Measurements from ENCODE around the gene NME3.

The NME3 gene

DNA sequence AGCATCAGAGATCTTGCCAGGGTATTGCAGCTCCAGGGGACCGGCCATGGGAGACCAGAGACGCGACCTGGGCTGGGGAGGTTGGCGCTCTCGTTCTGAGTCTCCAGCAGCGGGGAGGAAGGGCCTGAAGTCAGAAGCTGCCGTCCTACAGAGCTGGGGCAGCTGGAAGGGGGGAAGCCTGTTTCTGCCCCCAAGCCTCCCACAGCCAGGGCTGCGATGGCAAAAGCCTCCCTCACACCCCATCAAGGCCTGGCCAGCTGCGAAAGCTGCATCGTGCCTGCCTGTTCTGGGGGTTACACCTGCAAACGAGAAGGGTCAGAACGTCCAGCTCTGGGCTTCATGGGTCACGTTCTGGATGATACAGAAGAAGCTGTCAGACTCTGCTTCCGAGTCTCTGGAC, 39.3 kb downstream of the NME3 start:
- no peak overlapping the region for H3K9ac ChIP-seq (ENCODE audit: insufficient read length, low read depth)
- peaks cover 77% of the 10 kb centered on the region for H3K36me3 ChIP-seq (ENCODE audit: insufficient read depth, insufficient read length, low read length)
- no peak for TF ChIP-seq ZNF274 (IDR thresholded peaks at IDR 0.05; ENCODE audit: low read depth, low read length)
- no peak for TF ChIP-seq YY1 (IDR thresholded peaks at IDR 0.05; ENCODE audit: insufficient read depth, insufficient read length)
- no peak for TF ChIP-seq SUZ12 (IDR thresholded peaks at IDR 0.05; ENCODE audit: extremely low read depth, insufficient read depth, insufficient read length)
- no peaks in the 10 kb centered on the region for H3K27me3 ChIP-seq (ENCODE audit: insufficient read depth, insufficient read length)
- no peaks in the 10 kb centered on the region for H3K4me1 ChIP-seq (ENCODE audit: insufficient read depth, insufficient read length)
- no peak for DNase-seq (ENCODE audit: low read depth, low spot score)
- H3K9me3 ChIP-seq (ENCODE audit: insufficient read depth, low read length) = peaks cover 21% of the 10 kb centered on the region
- H3K4me3 ChIP-seq (ENCODE audit: insufficient read length, low read depth) = no peak overlapping the region

DNA sequence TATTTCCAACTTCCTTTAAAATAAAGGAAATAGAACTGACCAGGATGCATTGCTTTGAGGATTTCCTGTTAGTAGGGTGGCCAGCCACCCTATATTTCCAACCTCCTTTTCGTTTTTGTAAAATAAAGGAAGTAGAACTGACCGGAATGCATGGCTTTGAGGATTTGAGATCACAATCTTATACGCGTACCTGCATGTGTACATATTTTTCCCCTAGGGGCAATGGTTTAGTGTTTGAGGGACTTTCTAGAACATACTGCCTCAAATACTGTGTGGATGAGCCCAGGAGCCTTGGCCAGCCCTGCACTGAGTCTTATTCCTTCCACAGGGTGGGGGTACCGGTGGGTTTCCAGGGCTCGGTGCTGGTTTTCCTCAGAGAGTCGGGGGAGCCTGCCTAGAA, 39.7 kb downstream of the NME3 start:
- TF ChIP-seq ZNF274 (IDR thresholded peaks at IDR 0.05; ENCODE audit: low read depth, low read length) (no peak), YY1 (IDR thresholded peaks at IDR 0.05; ENCODE audit: insufficient read depth, insufficient read length) (no peak), SUZ12 (IDR thresholded peaks at IDR 0.05; ENCODE audit: extremely low read depth, insufficient read depth, insufficient read length) (no peak)
- Histone ChIP-seq H3K4me1 (ENCODE audit: insufficient read depth, insufficient read length) (no peaks in the 10 kb centered on the region), H3K4me3 (ENCODE audit: insufficient read length, low read depth) (no peak overlapping the region), H3K36me3 (ENCODE audit: insufficient read depth, insufficient read length, low read length) (peaks cover 79% of the 10 kb centered on the region), H3K9me3 (ENCODE audit: insufficient read depth, low read length) (peaks cover 16% of the 10 kb centered on the region), H3K27me3 (ENCODE audit: insufficient read depth, insufficient read length) (no peaks in the 10 kb centered on the region), H3K9ac (ENCODE audit: insufficient read length, low read depth) (no peak overlapping the region)
- no peak for DNase-seq (ENCODE audit: low read depth, low spot score)

DNA sequence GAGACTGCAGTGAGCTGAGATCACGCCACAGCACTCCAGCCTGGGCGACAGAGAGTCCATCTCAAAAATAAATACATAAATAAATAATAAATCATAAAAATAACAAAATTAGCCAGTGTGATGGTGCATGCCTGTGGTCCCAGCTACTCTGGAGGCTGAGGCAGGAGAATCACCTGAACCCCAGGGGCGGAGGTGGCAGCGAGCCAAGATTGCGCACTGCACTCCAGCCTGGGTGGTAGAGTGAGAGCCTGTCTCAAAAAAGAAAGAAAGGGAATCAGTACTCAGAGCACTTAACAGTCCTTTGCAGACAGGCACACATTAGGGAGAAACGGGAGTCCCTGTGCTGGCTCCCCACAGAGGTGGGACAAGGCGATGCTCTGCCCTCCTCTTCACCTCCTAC, 40.3 kb downstream of the NME3 start:
- DNase-seq (ENCODE audit: low read depth, low spot score) = no peak
- Histone ChIP-seq H3K9ac (ENCODE audit: insufficient read length, low read depth) (no peak overlapping the region), H3K27me3 (ENCODE audit: insufficient read depth, insufficient read length) (no peaks in the 10 kb centered on the region), H3K36me3 (ENCODE audit: insufficient read depth, insufficient read length, low read length) (peaks cover 83% of the 10 kb centered on the region), H3K9me3 (ENCODE audit: insufficient read depth, low read length) (peaks cover 11% of the 10 kb centered on the region), H3K4me3 (ENCODE audit: insufficient read length, low read depth) (no peak overlapping the region), H3K4me1 (ENCODE audit: insufficient read depth, insufficient read length) (no peaks in the 10 kb centered on the region)
- no peak for TF ChIP-seq SUZ12 (IDR thresholded peaks at IDR 0.05; ENCODE audit: extremely low read depth, insufficient read depth, insufficient read length)
- TF ChIP-seq ZNF274 (IDR thresholded peaks at IDR 0.05; ENCODE audit: low read depth, low read length) = no peak

DNA sequence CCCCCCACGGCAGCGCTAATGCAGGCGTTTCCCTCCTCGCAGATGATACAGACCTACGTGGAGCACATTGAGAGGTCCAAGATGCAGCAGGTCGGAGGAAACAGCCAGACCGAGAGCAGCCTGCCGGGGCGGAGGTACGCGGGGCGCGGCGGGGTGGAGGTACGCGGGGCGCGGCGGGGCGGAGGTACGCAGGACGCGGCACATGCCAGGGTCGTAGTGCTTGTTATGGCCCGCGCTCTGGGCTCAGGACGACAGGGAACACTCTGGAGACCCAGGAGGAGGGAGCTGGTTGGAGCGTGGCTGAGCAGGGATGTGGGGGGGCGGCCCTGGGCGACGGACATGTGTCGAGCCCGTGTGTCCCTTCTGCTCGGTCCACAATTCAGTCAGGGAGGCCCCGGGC, 41.9 kb downstream of the NME3 start:
- no peak overlapping the region for H3K9ac ChIP-seq (ENCODE audit: insufficient read length, low read depth)
- no peak overlapping the region for H3K4me3 ChIP-seq (ENCODE audit: insufficient read length, low read depth)
- peaks cover 83% of the 10 kb centered on the region for H3K36me3 ChIP-seq (ENCODE audit: insufficient read depth, insufficient read length, low read length)
- H3K4me1 ChIP-seq (ENCODE audit: insufficient read depth, insufficient read length) = no peaks in the 10 kb centered on the region
- no peaks in the 10 kb centered on the region for H3K27me3 ChIP-seq (ENCODE audit: insufficient read depth, insufficient read length)
- no peak for DNase-seq (ENCODE audit: low read depth, low spot score)
- no peaks in the 10 kb centered on the region for H3K9me3 ChIP-seq (ENCODE audit: insufficient read depth, low read length)
- TF ChIP-seq YY1 (IDR thresholded peaks at IDR 0.05; ENCODE audit: insufficient read depth, insufficient read length) (no peak), ZNF274 (IDR thresholded peaks at IDR 0.05; ENCODE audit: low read depth, low read length) (no peak), SUZ12 (IDR thresholded peaks at IDR 0.05; ENCODE audit: extremely low read depth, insufficient read depth, insufficient read length) (no peak)

DNA sequence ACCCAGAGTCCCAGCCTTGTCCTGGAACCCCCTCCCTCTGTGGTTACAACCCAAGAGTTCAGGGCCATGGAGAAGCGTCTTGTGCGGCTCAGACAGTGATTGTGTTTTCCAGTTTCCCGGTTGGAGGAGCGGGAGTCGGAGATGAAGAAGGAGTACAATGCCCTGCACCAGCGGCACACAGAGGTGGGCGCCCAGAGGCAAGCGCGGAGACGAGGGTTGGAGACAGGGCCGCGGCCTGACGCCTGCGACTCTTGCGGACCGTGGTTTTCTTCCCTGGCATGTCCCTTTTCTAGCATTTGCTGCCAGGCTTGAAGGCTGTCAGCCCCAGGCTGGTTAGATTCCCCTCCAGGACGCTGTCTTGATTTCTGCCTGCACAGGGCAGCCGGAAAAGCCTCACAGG, 42.3 kb downstream of the NME3 start:
- Histone ChIP-seq H3K27me3 (ENCODE audit: insufficient read depth, insufficient read length) (no peaks in the 10 kb centered on the region), H3K9me3 (ENCODE audit: insufficient read depth, low read length) (no peaks in the 10 kb centered on the region), H3K36me3 (ENCODE audit: insufficient read depth, insufficient read length, low read length) (peaks cover 83% of the 10 kb centered on the region), H3K4me1 (ENCODE audit: insufficient read depth, insufficient read length) (peaks cover 2% of the 10 kb centered on the region), H3K9ac (ENCODE audit: insufficient read length, low read depth) (no peak overlapping the region), H3K4me3 (ENCODE audit: insufficient read length, low read depth) (no peak overlapping the region)
- TF ChIP-seq YY1 (IDR thresholded peaks at IDR 0.05; ENCODE audit: insufficient read depth, insufficient read length) = no peak
- TF ChIP-seq SUZ12 (IDR thresholded peaks at IDR 0.05; ENCODE audit: extremely low read depth, insufficient read depth, insufficient read length) = no peak
- no peak for TF ChIP-seq ZNF274 (IDR thresholded peaks at IDR 0.05; ENCODE audit: low read depth, low read length)
- no peak for DNase-seq (ENCODE audit: low read depth, low spot score)

DNA sequence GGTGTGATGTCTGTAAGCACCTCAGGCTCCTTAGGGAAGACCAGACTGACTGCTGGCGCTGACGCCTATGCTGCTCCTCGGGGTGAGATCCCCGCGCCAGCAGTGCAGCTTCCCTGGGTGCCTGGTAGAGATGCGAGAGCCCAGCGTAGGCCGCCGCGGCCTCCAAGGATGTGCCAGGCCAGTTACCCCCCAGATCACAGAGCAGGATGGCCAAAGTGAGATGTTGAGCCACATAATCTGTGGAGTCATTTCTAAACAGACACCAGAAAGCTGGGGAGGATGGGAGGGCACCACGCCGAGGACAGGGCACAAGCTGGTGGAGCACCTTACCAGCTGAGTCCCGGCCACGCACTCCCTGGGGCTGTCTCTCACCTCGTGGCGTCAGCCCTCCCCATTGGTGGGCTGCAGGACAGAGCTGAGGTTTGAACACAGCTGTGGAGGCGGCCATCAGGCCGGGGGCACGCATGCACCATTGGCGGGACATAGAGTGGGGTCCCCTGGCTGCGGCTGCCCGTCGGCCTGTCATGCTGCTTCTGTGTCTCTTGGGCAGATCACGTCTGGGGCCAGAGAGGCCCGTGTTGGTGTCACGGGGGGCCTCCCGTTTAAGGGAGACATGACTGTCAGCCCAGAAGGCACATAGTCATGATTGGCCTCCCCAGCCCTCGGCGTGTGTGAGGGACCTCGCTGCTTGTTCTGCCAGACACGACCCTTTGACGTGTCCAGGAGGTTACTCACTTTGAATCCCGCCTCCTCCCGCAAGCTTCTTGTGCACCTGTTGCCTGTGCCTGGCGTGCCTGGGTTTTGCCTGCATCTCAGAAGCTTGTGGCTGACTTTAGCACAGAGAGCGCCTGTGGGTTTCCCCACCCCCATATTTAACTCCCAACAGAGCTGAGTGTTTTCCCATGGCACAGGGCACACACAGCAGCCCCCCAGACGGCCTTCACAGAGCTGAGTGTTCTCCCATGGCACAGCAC, 43.4 kb downstream of the NME3 start:
- no peak for DNase-seq (ENCODE audit: low read depth, low spot score)

DNA sequence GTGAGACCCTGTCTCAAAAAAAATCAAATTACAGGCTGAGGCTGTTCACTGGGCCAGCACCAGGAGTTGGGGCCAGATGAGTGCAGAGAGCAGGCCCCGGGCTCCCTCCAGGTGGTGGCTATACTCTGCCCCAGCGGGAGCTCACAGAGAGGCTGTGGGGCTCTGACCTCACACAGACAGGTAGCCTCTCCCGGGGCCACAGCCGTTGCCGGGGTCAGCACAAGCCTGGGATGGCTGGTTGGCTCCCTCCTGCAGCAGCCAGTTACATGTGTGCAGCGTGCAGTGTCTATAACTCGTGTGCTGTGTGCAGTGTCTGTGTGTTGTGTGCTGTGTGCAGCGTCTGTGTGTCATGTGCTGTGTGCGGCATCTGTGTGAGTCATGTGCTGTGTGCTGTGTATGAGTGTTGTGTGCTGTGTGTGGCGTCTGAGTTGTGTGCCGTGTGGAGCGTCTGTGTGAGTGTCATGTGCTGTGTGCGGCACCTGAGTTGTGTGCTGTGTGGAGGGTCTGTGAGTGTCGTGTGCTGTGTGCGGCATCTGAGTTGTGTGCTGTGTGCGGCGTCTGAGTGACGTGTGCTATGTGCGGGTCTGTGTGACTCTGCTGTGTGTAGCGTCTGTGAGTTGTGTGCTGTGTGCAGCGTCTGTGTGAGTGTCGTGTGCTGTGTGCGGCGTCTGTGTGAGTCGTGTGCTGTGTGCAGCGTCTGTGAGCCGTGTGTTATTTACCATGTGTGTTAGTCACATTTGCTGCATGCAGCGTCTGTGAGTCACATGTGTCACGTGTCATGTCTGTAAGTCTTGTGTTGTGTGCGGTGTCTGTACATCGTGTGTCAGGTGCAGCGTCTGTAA, 44.5 kb downstream of the NME3 start:
- Histone ChIP-seq H3K36me3 (ENCODE audit: insufficient read depth, insufficient read length, low read length) (peaks cover 62% of the 10 kb centered on the region), H3K4me3 (ENCODE audit: insufficient read length, low read depth) (no peak overlapping the region), H3K4me1 (ENCODE audit: insufficient read depth, insufficient read length) (peaks cover 2% of the 10 kb centered on the region), H3K9ac (ENCODE audit: insufficient read length, low read depth) (no peak overlapping the region), H3K9me3 (ENCODE audit: insufficient read depth, low read length) (no peaks in the 10 kb centered on the region), H3K27me3 (ENCODE audit: insufficient read depth, insufficient read length) (no peaks in the 10 kb centered on the region)
- no peak for DNase-seq (ENCODE audit: low read depth, low spot score)
- TF ChIP-seq ZNF274 (IDR thresholded peaks at IDR 0.05; ENCODE audit: low read depth, low read length) = no peak
- no peak for TF ChIP-seq SUZ12 (IDR thresholded peaks at IDR 0.05; ENCODE audit: extremely low read depth, insufficient read depth, insufficient read length)
- no peak for TF ChIP-seq YY1 (IDR thresholded peaks at IDR 0.05; ENCODE audit: insufficient read depth, insufficient read length)

More for the DNA sequence above, 43.4 kb downstream of the NME3 start:
- TF ChIP-seq SUZ12 (IDR thresholded peaks at IDR 0.05; ENCODE audit: extremely low read depth, insufficient read depth, insufficient read length) (no peak), ZNF274 (IDR thresholded peaks at IDR 0.05; ENCODE audit: low read depth, low read length) (no peak), YY1 (IDR thresholded peaks at IDR 0.05; ENCODE audit: insufficient read depth, insufficient read length) (no peak)
- H3K9me3 ChIP-seq (ENCODE audit: insufficient read depth, low read length) = no peaks in the 10 kb centered on the region
- peaks cover 72% of the 10 kb centered on the region for H3K36me3 ChIP-seq (ENCODE audit: insufficient read depth, insufficient read length, low read length)
- H3K27me3 ChIP-seq (ENCODE audit: insufficient read depth, insufficient read length) = no peaks in the 10 kb centered on the region
- H3K4me1 ChIP-seq (ENCODE audit: insufficient read depth, insufficient read length) = peaks cover 2% of the 10 kb centered on the region
- no peak overlapping the region for H3K4me3 ChIP-seq (ENCODE audit: insufficient read length, low read depth)
- H3K9ac ChIP-seq (ENCODE audit: insufficient read length, low read depth) = no peak overlapping the region

All from NT2/D1 (cell line).